SKM-1 treated with dmso at 0.1 percent for 144 hours (cell line): ENCODE data around the gene SSTR5.
"Not testable (repeated sequence)": the region's sequence is repeated elsewhere in the genome, so short reads cannot be mapped to it uniquely, and the experiment has no call there.

Experiments
- DNase-seq: peaks from one replicate; lab custom pipeline; 2025; ENCODE audit not compliant: unreplicated experiment; lab: John Stamatoyannopoulos, UW

The SSTR5 gene

DNA sequence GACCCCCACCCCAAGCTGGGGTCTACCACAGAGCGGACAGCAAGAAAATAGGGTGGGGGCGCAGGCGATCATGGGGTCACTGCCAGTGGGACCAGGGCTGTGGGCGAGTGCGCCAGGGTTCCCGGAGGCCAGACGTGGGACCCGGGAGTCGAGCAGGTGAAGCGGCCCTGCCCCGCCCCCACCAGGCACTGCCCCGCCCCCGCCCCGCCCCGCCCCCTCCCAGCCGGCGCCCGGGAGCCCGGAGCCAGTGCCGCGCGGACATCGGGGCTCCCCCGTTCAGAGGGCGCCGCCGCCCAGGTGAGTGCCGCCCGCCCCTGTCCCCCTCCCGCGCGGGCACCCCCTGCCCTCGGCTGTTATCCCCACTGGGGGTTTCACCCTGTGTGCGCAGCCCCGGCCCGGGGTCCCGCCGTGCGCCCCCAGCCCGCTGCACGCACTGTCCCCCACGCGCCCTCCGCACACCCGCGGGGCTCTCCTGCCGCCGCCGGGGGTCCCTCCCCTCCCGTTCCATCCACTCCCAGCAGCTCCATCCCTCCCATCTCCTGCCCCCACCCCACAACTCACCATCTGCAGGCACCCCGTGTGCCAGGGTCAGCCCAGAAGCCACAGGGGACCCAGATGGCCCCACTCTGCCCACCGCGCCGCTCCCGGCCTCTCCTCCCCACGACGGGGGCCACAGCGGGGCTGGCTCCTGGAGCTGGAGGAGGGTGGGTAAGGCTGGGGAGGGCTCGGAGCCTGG, at the start of gene SSTR5:
Gene SSTR5, plus strand, starts transcription at position 222 of the 736 bp plus-strand sequence. CDS start 6,122 bp downstream, outside the sequence.
- no peak for DNase-seq

- no peak for DNase-seq
Measured at GRCh38 chr16:1024138-1024537, 48.4 kb upstream of the SSTR5 start.

GRCh38 chr16:1025183-1025809, 47.3 kb upstream of the SSTR5 start:
- not testable (repeated sequence) for DNase-seq

- DNase-seq = no peak
Measured at GRCh38 chr16:1026057-1026783, 46.3 kb upstream of the SSTR5 start.

- no peak for DNase-seq
Measured at GRCh38 chr16:1026784-1027500, 45.6 kb upstream of the SSTR5 start.

DNA sequence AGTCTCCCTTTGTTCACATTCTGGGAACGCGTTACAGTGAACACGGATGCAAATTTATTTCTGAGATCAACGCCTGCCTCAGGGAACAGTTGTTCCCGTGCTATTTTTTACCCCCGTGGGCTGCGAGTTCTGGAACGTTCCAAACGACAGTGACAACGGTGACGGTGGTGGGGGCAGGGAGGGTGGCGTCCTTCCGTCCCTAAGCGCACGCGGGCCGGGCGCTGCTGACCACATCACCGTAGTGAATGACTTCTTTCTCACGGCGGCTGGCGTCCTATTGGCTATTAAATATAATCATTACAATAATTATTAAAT, 45.1 kb upstream of the SSTR5 start:
- no peak for DNase-seq

- DNase-seq = no peak
Measured at GRCh38 chr16:1028056-1028455, 44.5 kb upstream of the SSTR5 start.

DNA sequence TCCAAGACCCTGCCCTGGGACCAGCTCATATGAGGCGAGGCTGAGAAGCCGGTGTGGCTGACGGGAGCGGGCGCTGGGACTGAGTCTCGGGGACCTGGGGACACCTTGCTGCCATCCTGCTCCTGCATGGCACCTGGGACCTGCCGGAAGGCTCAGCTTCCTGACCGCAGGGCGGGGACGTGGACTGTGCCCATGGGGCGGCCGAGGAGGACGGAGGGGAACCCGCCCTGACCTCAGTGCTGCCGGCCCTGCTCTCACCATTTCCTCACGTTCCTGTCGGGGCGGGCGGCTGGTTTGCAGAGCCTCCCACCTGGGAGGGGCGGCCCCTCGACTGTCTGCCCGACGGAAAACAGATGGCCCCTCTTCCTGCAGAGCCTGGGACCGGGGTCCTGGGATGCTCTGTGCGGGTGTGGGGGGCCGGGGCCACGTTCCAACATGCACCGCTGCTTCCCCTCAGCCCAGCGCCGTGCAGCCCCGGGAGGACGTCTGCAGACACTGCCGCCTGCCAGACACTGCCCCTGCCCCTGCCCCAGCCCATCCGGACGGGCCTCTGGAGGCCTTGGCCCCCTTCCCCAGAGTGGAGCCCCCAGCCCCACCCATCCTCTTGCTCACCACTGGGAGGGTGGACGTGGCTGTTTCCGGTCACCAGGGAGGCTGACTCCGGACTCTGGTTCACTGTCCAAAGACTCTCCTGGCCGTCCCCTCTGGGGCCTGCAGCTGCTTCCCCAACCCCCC, 43.9 kb upstream of the SSTR5 start:
- DNase-seq = no peak

GRCh38 chr16:1029259-1029545, 43.3 kb upstream of the SSTR5 start:
- DNase-seq = no peak

DNA sequence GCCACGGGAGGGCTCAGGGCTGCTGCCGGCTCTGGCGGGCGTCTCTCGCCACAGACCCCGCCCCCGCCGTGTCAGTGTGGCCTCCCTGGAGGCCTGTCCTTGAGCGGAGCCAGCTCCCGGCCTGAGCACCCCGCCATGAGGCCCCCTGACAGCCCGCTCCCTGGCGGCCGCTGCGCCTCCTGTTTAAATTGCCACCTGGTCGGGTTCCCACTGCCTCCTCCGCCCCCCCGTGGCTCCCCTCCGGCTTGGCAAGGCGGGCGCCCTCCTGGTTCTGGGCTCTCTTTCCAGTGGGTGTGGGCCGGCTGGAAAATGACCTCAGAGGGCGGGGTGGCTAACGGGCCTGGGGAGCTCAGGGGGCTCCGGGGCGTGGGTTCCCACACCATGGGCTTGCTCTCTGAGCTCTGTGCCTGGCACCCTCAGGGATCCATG, 42.1 kb upstream of the SSTR5 start:
- no peak for DNase-seq

DNA sequence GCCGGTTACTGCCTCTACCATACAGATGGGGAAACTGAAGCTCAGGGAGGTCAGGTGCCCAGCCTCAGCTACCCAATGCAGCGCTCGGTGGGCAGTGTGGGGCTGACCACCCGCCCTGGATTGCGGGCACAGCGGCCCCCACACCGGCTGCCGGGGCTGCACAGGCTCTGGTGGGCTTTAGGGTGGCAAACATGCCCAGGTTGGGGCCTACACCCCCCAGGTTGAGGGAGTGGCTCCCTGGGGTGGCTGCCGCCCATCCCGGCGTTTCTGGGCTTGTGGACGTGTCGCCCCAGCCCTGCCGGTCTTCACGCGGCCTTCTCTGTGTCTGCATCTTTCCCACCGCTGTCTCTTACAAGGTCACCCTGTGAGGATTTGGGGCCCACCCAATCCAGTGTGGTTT, 40.9 kb upstream of the SSTR5 start:
- no peak for DNase-seq

GRCh38 chr16:1032607-1033006, 39.9 kb upstream of the SSTR5 start:
- DNase-seq = no peak

DNA sequence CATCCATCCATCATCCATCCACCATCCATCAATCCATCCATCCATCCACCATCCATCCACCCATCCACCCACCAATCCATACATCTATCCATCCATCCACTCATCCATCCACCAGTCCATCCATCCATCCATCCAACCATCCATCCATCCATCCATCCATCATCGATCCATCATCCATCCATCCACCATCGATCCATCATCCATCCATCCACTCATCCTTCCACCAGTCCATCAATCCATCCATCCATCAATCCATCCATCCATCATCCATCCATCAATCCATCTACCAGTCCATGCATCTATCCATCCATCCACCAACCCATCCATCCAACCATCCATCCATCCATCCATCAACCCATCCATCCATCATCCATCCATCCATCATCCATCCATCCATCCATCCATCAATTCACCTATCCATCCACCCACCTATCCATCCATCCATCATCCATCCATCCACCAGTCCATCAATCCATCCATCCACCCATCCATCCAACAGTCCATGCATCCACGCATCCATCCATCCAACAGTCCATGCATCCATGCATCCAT, 39.3 kb upstream of the SSTR5 start:
- DNase-seq = no peak

DNA sequence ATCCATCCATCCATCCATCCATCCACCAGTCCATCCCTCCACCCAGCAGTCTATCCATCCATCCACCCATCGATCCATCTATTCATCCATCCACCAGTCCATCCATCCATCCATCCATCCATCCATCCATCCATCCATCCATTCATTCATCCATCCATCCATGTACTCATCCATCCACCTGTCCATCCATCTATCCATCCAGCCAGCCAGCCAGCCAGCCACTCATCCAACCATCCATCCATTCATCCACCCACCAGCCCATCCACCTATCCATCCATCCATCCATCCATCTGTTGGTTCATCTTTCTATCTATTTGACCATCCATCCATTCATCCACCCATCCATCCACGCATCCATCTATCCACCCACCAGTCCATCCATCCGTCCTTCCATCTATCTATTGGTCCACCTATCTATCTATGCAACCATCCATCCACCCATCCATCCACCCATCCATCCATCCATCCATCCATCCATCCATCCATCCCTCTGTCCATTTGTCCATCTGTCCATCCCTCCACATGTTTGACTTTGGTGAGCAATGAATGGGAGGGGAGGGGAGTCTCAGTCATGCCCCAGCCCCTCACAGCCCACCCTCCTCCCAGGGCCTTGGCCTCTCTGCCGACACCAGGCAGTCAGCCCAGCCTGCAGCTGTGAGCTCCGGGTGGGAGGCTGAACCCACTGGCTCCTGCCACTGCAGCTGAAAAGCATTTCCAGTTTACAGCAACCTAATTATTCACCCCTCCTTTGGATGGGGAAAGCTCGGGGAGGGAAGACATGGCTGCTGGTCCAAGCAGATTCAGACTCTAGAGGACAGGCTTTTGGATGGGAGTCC, 38.1 kb upstream of the SSTR5 start:
- DNase-seq = no peak

DNA sequence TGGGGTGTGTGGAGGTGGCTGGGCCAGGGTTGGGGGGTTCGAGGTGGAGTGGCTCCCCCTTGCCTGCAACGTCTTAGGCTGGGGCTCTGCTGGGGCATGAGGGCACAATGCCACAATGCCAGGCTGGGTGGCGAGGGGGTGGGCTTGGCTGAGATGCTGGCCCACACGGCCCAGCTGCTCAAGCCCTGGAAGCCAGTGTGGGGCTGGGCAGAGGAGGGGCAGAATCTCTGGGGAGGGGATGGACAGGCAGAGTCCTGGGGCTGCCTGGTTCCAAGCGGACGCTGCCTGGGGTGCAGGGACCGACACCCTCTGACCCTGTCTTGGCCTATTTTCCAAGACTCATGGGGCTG, 37.5 kb upstream of the SSTR5 start:
- no peak for DNase-seq

GRCh38 chr16:1036166-1036565, 36.4 kb upstream of the SSTR5 start:
- no peak for DNase-seq

DNA sequence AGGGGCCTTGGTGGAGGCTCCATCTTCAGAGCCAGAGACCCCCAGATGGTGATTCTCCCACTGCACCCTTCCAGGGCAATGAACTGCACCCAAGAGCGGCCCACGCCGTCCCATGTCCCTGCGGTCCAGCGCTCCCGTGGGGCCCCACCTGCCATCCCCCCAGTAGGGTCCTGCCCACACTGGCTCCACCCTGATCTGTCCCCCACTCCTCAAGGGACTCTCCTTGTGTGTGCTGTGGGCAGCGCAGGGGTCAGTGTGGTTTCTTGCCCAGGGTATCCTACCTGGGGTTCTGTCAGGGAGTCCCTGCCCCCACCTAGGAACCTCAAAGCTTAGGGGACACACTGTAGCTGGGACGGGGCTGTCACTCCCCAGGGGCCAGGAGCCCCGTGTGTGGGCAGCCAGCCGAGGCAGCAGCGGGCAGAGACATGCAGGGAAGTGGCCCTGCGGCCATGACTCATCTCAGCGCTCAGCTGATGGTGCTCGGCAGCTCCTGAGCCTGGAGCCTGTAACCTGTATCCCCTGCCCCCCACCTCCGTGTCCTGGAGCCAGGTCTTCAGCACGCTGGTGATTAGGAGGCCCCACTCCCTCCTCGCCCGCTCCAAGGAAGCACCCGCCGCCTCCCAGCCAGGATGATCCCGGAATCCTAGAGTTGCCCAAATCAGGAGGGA, 35.7 kb upstream of the SSTR5 start:
- DNase-seq = no peak

DNA sequence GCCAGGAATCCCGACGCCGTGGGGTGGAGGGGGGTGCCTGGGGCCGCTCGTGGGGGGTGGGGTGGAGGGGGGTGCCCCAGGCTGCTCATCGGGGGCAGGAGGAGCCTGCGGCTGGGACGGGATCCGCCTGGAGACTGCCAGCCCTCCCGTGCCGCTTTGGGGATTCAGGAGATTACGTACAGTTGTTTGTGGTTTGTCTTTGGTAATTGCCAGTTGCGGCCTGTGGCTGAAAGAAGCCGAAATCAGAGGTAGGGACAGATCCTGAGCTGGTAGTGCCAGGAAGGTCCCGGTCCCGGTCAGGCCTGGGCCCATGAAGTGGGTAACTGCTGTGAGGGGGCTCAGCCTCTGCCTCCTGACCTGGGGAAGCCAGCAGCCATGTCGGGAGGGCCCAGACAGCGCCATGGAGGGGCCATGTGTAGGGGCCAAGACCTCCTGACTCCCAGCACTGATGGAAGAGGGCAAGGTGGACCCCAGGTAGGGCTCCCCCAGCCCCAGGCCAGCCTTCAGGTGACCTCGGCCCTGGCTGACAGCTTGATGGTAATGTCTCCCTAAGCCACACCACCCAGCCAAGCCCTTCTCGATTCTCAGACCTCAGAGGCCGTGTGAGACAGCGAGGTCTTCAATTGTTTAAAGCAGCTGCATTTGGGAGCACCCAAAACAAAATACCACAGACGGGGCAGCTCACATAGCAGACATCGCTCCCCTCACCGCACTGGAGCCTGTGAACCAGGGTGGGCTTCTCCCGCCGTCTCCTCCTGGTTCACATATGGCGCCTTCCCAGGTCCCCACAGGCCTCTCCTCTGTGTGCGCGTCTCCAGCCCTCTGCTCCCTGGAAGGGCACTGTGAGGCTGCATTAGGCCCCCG, 34.9 kb upstream of the SSTR5 start:
- DNase-seq = no peak

- DNase-seq = no peak
Measured at GRCh38 chr16:1038932-1039331, 33.6 kb upstream of the SSTR5 start.
